ENCODE measurements around the gene TEX264.
A peak's percentile ranks its signal among the peaks of the same experiment; 100 is the strongest.

Gene TEX264

DNA sequence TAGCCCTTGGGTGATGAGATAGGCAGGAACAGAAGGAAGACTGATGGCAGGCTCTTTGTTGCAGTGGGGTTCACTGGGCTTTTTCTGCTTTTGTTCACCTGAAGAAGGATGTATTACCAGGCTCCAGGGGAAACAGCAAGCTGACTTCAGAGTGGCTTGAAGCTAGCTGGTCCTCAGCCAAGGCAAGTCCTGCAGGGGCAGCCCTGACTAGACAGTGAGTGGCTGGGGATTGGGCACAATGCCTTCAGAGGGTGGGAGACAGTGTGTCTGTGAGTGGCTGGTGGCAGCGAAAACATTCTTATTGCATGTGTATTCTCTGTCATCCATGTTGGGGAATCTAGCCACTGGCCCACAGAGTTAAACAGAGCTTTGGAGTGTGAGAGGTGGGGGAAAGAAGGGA, 2.3 kb upstream of the TEX264 start:
- no peak for DNase-seq (ENCODE audit: low read depth in 1 of 2, low spot score in 1 of 2)
- Histone ChIP-seq H3K4me3 (replicated peaks; ENCODE audit: insufficient read depth, low read length) (no peak overlapping the region), H3K27ac (replicated peaks) (no peak overlapping the region), H3K27me3 (ENCODE audit: insufficient read depth, poor library complexity, severe bottlenecking) (no peaks in the 10 kb centered on the region)
- TF ChIP-seq, protein P1, sequence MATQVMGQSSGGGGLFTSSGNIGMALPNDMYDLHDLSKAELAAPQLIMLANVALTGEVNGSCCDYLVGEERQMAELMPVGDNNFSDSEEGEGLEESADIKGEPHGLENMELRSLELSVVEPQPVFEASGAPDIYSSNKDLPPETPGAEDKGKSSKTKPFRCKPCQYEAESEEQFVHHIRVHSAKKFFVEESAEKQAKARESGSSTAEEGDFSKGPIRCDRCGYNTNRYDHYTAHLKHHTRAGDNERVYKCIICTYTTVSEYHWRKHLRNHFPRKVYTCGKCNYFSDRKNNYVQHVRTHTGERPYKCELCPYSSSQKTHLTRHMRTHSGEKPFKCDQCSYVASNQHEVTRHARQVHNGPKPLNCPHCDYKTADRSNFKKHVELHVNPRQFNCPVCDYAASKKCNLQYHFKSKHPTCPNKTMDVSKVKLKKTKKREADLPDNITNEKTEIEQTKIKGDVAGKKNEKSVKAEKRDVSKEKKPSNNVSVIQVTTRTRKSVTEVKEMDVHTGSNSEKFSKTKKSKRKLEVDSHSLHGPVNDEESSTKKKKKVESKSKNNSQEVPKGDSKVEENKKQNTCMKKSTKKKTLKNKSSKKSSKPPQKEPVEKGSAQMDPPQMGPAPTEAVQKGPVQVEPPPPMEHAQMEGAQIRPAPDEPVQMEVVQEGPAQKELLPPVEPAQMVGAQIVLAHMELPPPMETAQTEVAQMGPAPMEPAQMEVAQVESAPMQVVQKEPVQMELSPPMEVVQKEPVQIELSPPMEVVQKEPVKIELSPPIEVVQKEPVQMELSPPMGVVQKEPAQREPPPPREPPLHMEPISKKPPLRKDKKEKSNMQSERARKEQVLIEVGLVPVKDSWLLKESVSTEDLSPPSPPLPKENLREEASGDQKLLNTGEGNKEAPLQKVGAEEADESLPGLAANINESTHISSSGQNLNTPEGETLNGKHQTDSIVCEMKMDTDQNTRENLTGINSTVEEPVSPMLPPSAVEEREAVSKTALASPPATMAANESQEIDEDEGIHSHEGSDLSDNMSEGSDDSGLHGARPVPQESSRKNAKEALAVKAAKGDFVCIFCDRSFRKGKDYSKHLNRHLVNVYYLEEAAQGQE (IDR thresholded peaks at IDR 0.05; ENCODE audit: insufficient replicate concordance, low read depth): no peak
- TF ChIP-seq GABPA (IDR thresholded peaks at IDR 0.05; ENCODE audit: low read depth): no peak
- TF ChIP-seq POLR2AphosphoS5 (IDR thresholded peaks at IDR 0.05; ENCODE audit: low read depth): no peak
- TF ChIP-seq, protein P2, sequence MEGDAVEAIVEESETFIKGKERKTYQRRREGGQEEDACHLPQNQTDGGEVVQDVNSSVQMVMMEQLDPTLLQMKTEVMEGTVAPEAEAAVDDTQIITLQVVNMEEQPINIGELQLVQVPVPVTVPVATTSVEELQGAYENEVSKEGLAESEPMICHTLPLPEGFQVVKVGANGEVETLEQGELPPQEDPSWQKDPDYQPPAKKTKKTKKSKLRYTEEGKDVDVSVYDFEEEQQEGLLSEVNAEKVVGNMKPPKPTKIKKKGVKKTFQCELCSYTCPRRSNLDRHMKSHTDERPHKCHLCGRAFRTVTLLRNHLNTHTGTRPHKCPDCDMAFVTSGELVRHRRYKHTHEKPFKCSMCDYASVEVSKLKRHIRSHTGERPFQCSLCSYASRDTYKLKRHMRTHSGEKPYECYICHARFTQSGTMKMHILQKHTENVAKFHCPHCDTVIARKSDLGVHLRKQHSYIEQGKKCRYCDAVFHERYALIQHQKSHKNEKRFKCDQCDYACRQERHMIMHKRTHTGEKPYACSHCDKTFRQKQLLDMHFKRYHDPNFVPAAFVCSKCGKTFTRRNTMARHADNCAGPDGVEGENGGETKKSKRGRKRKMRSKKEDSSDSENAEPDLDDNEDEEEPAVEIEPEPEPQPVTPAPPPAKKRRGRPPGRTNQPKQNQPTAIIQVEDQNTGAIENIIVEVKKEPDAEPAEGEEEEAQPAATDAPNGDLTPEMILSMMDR (IDR thresholded peaks at IDR 0.05; ENCODE audit: insufficient read depth, low read length): no peak
- TF ChIP-seq SPI1 (IDR thresholded peaks at IDR 0.05; ENCODE audit: borderline replicate concordance, low read depth): no peak

GRCh38 chr3:51669241-51670052, 1.6 kb upstream of the TEX264 start:
- Histone ChIP-seq H3K27ac (replicated peaks) (peak overlapping the region; percentile 94; the same call in 1 of the 2 replicates), H3K4me3 (replicated peaks; ENCODE audit: insufficient read depth, low read length) (no peak overlapping the region), H3K27me3 (ENCODE audit: insufficient read depth, poor library complexity, severe bottlenecking) (no peaks in the 10 kb centered on the region)
- TF ChIP-seq POLR2AphosphoS5 (IDR thresholded peaks at IDR 0.05; ENCODE audit: low read depth) (no peak; the same call in 1 of the 2 replicates), SPI1 (IDR thresholded peaks at IDR 0.05; ENCODE audit: borderline replicate concordance, low read depth) (peak; percentile 78), GABPA (IDR thresholded peaks at IDR 0.05; ENCODE audit: low read depth) (no peak)
- TF ChIP-seq, protein P1 (IDR thresholded peaks at IDR 0.05; ENCODE audit: insufficient replicate concordance, low read depth): no peak
- TF ChIP-seq, protein P2 (IDR thresholded peaks at IDR 0.05; ENCODE audit: insufficient read depth, low read length): peak; percentile 95
- DNase-seq (ENCODE audit: low read depth in 1 of 2, low spot score in 1 of 2): peak; percentile 83 to 90

DNA sequence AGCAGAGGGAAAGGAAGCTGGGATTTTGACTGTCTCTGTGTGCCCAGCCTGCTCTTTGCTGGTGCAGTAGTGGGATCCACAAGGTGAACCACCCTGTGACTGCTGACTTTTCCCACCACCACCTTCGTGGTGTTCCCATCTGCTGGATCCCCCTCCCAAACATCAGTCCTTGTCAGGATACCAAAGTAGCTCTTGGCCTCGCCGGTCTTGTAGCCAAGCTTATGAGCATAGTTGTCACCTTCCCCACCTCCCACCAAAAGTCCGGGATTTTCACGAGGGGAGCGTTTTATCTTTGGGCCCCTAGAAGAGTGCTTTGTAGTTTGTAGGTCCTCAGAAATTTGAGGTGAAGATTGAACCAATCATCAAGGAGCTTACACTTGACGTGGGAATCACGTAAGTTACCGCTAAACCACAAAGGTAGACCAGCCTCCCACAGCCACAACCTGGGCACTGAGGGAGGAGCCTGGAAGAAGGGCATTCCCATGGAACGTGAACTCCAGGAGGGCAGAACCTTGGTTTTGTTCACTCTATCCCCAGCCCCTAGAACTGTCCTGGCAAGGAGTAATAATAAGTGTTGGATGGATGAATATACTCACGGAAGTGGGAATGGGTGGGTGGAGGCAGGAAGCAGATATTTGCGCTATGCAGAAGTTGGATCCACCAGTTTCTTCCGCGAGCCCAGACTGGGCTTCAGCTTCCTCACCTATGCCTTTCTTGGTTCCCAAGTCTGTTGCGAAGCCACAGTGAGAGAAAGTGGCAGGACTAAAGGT, 814 bp upstream of the TEX264 start:
- TF ChIP-seq, protein P1 (IDR thresholded peaks at IDR 0.05; ENCODE audit: insufficient replicate concordance, low read depth): no peak
- TF ChIP-seq, protein P2 (IDR thresholded peaks at IDR 0.05; ENCODE audit: insufficient read depth, low read length): no peak
- TF ChIP-seq GABPA (IDR thresholded peaks at IDR 0.05; ENCODE audit: low read depth): no peak
- TF ChIP-seq POLR2AphosphoS5 (IDR thresholded peaks at IDR 0.05; ENCODE audit: low read depth): no peak
- no peak for TF ChIP-seq SPI1 (IDR thresholded peaks at IDR 0.05; ENCODE audit: borderline replicate concordance, low read depth)
- DNase-seq (ENCODE audit: low read depth in 1 of 2, low spot score in 1 of 2): peak in 1 of 2 experiments; percentile 35
- Histone ChIP-seq H3K27me3 (ENCODE audit: insufficient read depth, poor library complexity, severe bottlenecking) (no peaks in the 10 kb centered on the region), H3K27ac (replicated peaks) (peak overlapping the region; percentile 94), H3K4me3 (replicated peaks; ENCODE audit: insufficient read depth, low read length) (peak overlapping the region; percentile 74)

All from HL-60 (cell line).